Mesodermal cell (in vitro differentiated cells): ENCODE results near the gene TMEM150A.

Experiments
- H3K27ac ChIP-seq: 2 replicates; pipeline ENCODE4 v1.7.0; 2013; ENCODE audit warnings: mild to moderate bottlenecking, low read depth, low read length, moderate library complexity; ENCODE audit not compliant: severe bottlenecking
- H3K36me3 ChIP-seq: 2 replicates; pipeline ENCODE4 v1.7.1; 2013; ENCODE audit warnings: mild to moderate bottlenecking, low read length, moderate library complexity; ENCODE audit not compliant: control insufficient read depth, insufficient read depth
- H3K4me1 ChIP-seq: one replicate; pipeline ENCODE4 v1.7.1; 2013; ENCODE audit warnings: mild to moderate bottlenecking, low read length; ENCODE audit not compliant: insufficient read depth, control insufficient read depth, poor library complexity, severe bottlenecking
- H3K4me3 ChIP-seq: 2 replicates; pipeline ENCODE4 v1.7.0; 2013; ENCODE audit warnings: low read length, control low read depth, mild to moderate bottlenecking; ENCODE audit not compliant: insufficient read depth, poor library complexity, severe bottlenecking; ENCODE audit errors: extremely low read depth
- H3K9me3 ChIP-seq: 2 replicates; pipeline ENCODE4 v1.7.1; 2013; ENCODE audit warnings: mild to moderate bottlenecking, low read length, moderate library complexity; ENCODE audit not compliant: control insufficient read depth
- WGBS, 2 experiments: methylation state at CpG; one replicate each; pipeline ENCODE4 v1.1.5; 2013; ENCODE audit warnings: missing lambda C conversion rate in 2 of 2; ENCODE audit not compliant: insufficient coverage in 2 of 2; 5-methylcytosine and 5-hydroxymethylcytosine counted together

The TMEM150A gene

DNA sequence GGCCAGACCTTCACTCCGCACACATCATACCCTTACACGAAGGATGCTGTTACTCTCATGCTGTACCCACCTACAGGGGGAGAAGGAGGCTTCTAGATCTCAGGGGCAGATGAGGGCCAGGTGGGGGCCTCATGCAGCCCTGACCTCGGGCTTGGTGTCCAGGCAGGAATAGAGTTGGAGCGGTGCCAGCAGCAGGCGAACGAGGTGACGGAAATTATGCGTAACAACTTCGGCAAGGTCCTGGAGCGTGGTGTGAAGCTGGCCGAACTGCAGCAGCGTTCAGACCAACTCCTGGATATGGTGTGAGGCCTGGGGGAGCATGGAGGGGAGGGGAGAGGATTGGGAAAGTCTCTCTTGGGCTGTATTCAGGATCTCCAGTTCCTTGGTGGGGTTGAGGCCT, 10.9 kb downstream of the TMEM150A start:
- no peak overlapping the region for H3K27ac ChIP-seq
- 90 to 94% methylated on average over 10 of the region's 12 CpGs for WGBS, 2 experiments
- H3K36me3 ChIP-seq, result peaks cover 3% of the 10 kb centered on the region
- peaks cover 33% of the 10 kb centered on the region for H3K4me1 ChIP-seq
- H3K4me3 ChIP-seq, result no peak overlapping the region
- H3K9me3 ChIP-seq, result no peaks in the 10 kb centered on the region

DNA sequence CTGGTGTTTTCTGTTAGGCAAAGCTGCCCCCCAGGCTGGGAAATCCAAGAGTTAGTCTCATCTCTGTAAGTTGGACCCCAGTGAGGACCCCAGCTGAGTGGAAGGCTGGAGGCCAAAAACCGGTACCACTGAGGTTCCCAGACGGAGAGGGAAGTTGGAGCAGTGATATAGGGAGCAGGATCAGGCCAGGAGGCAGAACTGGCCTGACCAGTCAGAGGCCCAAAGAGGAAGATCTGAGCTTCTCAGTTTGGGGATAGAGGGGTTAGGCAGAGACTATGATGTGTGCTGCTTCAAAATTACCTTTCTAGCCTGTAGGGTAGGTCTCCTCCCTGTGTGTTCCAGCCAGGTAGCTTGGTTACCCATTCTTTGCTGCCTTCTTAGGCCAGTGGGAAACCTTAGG, 11.5 kb downstream of the TMEM150A start:
- Histone ChIP-seq H3K36me3 (no peaks in the 10 kb centered on the region), H3K4me1 (peaks cover 37% of the 10 kb centered on the region), H3K4me3 (no peak overlapping the region), H3K27ac (peak overlapping the region; percentile 24), H3K9me3 (no peaks in the 10 kb centered on the region)
- WGBS, 2 experiments, result 90 to 95% methylated on average over 2 of the region's 2 CpGs

GRCh38 chr2:85589982-85590791, 12.3 kb downstream of the TMEM150A start:
- Histone ChIP-seq H3K36me3 (no peaks in the 10 kb centered on the region), H3K9me3 (no peaks in the 10 kb centered on the region), H3K4me1 (peaks cover 44% of the 10 kb centered on the region), H3K27ac (peak overlapping the region; percentile 24), H3K4me3 (no peak overlapping the region)
- 84 to 86% methylated on average over 5 to 6 of the region's 7 CpGs for WGBS, 2 experiments

GRCh38 chr2:85589181-85589580, 13.3 kb downstream of the TMEM150A start:
- Histone ChIP-seq H3K36me3 (no peaks in the 10 kb centered on the region), H3K4me3 (no peak overlapping the region), H3K4me1 (peaks cover 46% of the 10 kb centered on the region), H3K9me3 (no peaks in the 10 kb centered on the region), H3K27ac (no peak overlapping the region)
- 94 to 97% methylated on average over 3 to 4 of the region's 4 CpGs for WGBS, 2 experiments

DNA sequence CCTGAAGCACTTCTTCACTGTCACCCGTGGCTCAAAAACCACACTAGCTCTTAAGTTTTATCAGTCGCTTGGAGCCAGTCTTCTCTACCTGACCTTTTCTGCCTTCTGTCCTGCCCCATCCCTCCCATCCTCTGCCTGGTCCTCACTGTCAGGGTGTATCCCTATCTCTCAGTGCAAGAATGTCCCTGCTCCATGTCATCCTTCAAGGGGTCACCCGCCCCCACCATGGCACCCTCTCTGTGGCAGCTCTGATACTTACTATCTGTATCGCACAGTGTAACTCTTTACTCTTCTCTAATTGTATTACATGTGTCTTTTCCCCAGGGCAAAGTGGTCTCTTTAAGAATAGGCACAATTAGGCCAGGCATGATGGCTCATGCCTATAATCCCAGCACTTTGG, 13.9 kb downstream of the TMEM150A start:
- no peak overlapping the region for H3K4me3 ChIP-seq
- 90 to 97% methylated on average over 3 of the region's 4 CpGs for WGBS, 2 experiments

GRCh38 chr2:85588236-85588635, 14.3 kb downstream of the TMEM150A start:
- WGBS, 2 experiments, result 61 to 83% methylated on average over 4 of the region's 4 CpGs
- Histone ChIP-seq H3K4me3 (no peak overlapping the region), H3K4me1 (peaks cover 46% of the 10 kb centered on the region), H3K36me3 (no peaks in the 10 kb centered on the region), H3K27ac (no peak overlapping the region), H3K9me3 (no peaks in the 10 kb centered on the region)

More for the DNA sequence above, 13.9 kb downstream of the TMEM150A start:
- H3K9me3 ChIP-seq, result no peaks in the 10 kb centered on the region
- no peak overlapping the region for H3K27ac ChIP-seq
- H3K4me1 ChIP-seq, result peaks cover 46% of the 10 kb centered on the region
- no peaks in the 10 kb centered on the region for H3K36me3 ChIP-seq

DNA sequence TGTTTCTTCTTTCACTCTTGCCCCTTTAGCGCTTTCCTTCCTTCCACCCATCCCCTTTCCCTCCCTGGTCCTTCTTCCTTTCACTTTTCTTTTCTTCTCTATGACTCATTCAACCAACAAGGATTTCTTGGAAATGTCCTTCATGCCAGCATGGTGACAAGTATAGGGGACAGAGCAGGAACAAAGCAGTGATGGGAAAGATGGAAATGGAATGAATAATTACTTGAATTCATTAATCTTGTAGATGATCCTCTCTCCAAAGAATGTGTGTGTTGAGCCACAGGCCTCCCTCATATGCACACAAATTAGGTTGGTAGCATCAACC, 16.8 kb downstream of the TMEM150A start:
- no peaks in the 10 kb centered on the region for H3K9me3 ChIP-seq
- H3K27ac ChIP-seq, result peak overlapping the region; percentile 85
- WGBS, 2 experiments, result 86 to 88% methylated on average over 1 of the region's 1 CpG
- H3K36me3 ChIP-seq, result no peaks in the 10 kb centered on the region
- no peak overlapping the region for H3K4me3 ChIP-seq
- peaks cover 43% of the 10 kb centered on the region for H3K4me1 ChIP-seq

DNA sequence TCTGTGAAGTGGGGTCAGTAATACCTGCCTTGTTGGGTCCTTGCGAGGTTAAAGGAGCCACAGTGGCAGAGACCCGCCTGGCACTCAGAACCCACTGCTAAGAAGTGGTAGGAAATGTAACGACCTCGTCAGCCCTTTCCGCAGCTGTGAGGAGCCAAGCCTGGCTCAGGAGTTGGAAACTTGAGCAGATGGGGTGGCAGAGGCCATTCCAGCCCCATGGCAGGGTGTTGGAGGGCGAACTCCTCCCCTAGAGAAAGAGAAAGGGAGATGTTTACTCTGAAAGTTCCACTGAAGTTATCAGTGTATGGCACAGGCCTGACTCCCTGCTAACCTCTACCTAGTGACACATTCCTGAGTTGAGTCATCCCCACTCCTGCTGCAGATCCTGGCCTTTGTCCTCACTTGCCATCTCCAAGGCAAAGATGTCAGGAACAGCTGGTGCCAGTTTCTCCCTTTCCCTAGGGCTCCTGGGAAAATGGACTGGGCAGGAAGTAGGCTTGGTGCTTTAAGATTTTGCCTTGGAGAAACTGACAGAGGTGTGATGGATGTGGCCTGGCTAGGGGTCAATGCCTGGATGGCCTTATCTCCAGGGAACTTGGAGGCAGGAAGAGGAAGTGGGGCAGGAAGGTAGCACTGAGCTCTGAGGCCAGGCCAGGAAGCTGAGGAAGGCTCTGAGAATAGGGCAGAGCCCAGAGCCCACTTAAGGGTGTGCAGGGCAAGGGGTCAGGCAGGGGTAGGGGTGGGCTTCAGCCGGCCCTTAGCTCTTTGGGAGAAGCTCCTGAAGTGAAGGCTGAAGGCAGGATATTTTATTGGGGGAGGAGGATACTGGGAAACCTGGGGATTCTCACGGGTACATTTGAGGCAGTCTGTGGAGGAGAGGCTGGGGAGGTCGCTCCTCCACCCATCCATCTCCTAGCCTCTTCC, 17.4 kb downstream of the TMEM150A start:
- no peaks in the 10 kb centered on the region for H3K36me3 ChIP-seq
- H3K9me3 ChIP-seq, result no peaks in the 10 kb centered on the region
- peak overlapping the region; percentile 85 for H3K27ac ChIP-seq
- peaks cover 37% of the 10 kb centered on the region for H3K4me1 ChIP-seq
- WGBS, 2 experiments, result 71 to 73% methylated on average over 3 to 7 of the region's 9 CpGs
- peak overlapping the region; percentile 23 for H3K4me3 ChIP-seq

DNA sequence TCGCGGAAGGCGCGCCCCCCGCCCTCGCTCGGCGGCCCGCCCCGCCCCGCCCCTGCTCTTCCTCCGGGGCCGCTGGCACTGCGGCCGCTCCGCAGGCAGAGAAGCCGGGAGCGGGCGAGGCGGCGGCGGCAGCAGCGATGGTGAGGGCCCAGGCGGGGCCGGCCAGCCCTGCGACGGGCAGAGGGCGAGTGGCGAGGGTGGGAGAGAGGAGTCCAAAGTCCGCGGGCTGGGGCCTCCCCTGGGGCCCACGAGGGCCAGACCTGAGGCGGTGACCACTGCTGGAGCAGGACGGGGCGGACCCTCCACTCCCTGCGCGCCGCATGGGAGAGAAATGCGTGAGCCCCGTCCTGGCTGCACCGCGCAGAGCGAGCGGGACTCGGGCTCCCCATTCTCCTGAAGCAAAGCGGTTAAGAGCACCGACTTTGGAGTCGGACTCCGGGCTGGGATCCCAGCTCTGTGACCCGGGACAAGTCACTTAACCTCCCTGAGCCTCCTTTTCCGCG, 18.1 kb downstream of the TMEM150A start, which contains the start of gene VAMP5:
TSS of gene VAMP5 (plus strand) at position 78 of the 503 bp plus-strand sequence. CDS start at position 138, 60 bp downstream.
- peak within 1 kb of the TSS; percentile 85 for H3K27ac ChIP-seq
- peak within 1 kb of the TSS; percentile 23 for H3K4me3 ChIP-seq
- WGBS, 2 experiments, result 52 to 67% methylated on average over 45 to 50 of the region's 52 CpGs
- peaks cover 39% of the 10 kb centered on the region for H3K4me1 ChIP-seq
- no peaks in the 10 kb centered on the region for H3K9me3 ChIP-seq
- no peaks in the 10 kb centered on the region for H3K36me3 ChIP-seq

DNA sequence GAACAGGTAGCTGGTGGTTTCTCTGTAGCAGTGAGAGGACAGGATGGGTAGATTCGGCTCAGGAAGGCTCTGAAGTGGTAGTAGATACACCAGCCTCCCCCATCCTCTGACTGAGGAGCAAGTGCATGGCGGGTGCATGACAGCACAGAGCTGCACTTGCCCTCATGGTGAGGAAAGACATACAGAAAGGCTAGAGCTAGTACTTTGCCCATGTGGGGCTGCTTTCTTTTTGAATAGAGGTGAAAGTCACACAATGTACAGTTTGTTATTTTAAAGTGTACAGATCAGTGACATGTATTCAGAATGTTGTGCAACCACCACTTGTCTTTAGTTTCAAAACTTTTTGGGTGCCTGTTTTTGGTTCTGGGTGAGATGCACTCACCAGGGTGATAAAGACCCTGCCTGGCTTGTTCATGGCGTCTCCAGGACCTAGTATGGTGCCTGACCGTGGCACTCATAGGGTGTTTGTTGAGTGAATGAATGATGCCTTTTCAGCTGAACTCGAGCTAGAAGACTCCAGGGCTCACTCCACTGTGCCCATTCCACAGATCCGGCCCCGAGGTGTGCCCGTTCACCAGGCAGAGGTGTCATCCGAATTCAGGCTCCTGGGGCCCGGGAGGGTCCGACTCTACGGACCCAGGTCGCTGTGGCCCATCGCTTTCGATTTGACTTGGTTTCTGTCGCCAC, 18.7 kb downstream of the TMEM150A start:
- H3K9me3 ChIP-seq, result no peaks in the 10 kb centered on the region
- peaks cover 44% of the 10 kb centered on the region for H3K4me1 ChIP-seq
- no peak overlapping the region for H3K27ac ChIP-seq
- no peaks in the 10 kb centered on the region for H3K36me3 ChIP-seq
- H3K4me3 ChIP-seq, result peak overlapping the region; percentile 23
- 77 to 79% methylated on average over 13 to 15 of the region's 16 CpGs for WGBS, 2 experiments
